ENCODE data around the gene CIDEA.

DNA sequence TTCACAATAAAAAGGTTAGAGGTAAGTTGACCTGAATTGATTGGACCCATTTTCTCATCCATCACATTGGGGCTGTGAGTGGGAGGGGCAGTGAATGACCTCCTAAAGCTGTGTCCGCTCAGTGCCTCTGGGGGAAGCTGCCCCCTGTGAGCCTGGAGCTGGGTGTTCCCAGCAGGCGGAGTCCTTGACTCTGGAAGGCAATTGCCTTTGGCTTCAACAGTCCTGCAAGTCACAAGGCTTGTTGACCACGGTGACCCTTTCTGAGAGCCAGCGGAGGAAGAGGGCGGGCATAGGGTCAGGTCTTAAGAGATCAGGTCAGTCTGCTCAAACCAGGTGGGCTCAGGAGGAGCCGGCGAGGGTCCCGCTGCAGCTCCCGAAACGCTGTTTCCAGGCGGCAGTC lies 1.1 kb upstream of the CIDEA start:
- TF ChIP-seq, protein P1, sequence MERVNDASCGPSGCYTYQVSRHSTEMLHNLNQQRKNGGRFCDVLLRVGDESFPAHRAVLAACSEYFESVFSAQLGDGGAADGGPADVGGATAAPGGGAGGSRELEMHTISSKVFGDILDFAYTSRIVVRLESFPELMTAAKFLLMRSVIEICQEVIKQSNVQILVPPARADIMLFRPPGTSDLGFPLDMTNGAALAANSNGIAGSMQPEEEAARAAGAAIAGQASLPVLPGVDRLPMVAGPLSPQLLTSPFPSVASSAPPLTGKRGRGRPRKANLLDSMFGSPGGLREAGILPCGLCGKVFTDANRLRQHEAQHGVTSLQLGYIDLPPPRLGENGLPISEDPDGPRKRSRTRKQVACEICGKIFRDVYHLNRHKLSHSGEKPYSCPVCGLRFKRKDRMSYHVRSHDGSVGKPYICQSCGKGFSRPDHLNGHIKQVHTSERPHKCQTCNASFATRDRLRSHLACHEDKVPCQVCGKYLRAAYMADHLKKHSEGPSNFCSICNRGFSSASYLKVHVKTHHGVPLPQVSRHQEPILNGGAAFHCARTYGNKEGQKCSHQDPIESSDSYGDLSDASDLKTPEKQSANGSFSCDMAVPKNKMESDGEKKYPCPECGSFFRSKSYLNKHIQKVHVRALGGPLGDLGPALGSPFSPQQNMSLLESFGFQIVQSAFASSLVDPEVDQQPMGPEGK (CRISPR knock-in tag; IDR thresholded peaks at IDR 0.05; ENCODE audit: borderline replicate concordance) = no peak
- no peak for TF ChIP-seq ZFP30 (CRISPR knock-in tag; IDR thresholded peaks at IDR 0.05)
- TF ChIP-seq CSDC2 (CRISPR knock-in tag; IDR thresholded peaks at IDR 0.05) = no peak
- TF ChIP-seq SNAI2 (CRISPR knock-in tag; IDR thresholded peaks at IDR 0.05) = no peak
- TF ChIP-seq BACH2 (CRISPR knock-in tag; IDR thresholded peaks at IDR 0.05; ENCODE audit: borderline replicate concordance) = no peak
- TF ChIP-seq ZNF70 (CRISPR knock-in tag; IDR thresholded peaks at IDR 0.05) = no peak
- TF ChIP-seq ZFP3 (CRISPR knock-in tag; IDR thresholded peaks at IDR 0.05) = no peak
- TF ChIP-seq PPARA (CRISPR knock-in tag; IDR thresholded peaks at IDR 0.05; ENCODE audit: borderline replicate concordance) = no peak
- TF ChIP-seq OSR1 (CRISPR knock-in tag; IDR thresholded peaks at IDR 0.05) = no peak
- TF ChIP-seq ISL1 (CRISPR knock-in tag; IDR thresholded peaks at IDR 0.05) = no peak
- no peak for TF ChIP-seq GLIS3 (CRISPR knock-in tag; IDR thresholded peaks at IDR 0.05)
